HFF-Myc (cell line): ENCODE data around the gene ITGA6.

Experiments used
- DNase-seq: peaks from one replicate; pipeline ENCODE4 v3.0.0-alpha.2; 2011; ENCODE audit warnings: low read depth; ENCODE audit errors: extremely low read depth
- H3K4me3 ChIP-seq: replicated peaks from 2 replicates; pipeline ENCODE4 v1.5.1; 2011; ENCODE audit warnings: low read depth, mild to moderate bottlenecking, control low read depth, low read length
- CTCF ChIP-seq: IDR thresholded peaks from 2 replicates; pipeline ENCODE4 v1.5.1; 2012; ENCODE audit warnings: mild to moderate bottlenecking, low read depth, low read length, control low read depth; ENCODE audit errors: missing control alignments

The ITGA6 gene

GRCh38 chr2:172433144-172433543 is 5.8 kb downstream of the ITGA6 start:
- H3K4me3 ChIP-seq: no peak overlapping the region
- TF ChIP-seq CTCF: no peak
- DNase-seq: no peak

GRCh38 chr2:172434821-172435605 is 7.6 kb downstream of the ITGA6 start:
- H3K4me3 ChIP-seq: no peak overlapping the region
- DNase-seq: no peak
- TF ChIP-seq CTCF: no peak

- no peak for DNase-seq
- H3K4me3 ChIP-seq: no peak overlapping the region
- TF ChIP-seq CTCF: no peak
These were observed 8.2 kb downstream of the ITGA6 start for GRCh38 chr2:172435606-172435911.

GRCh38 chr2:172436889-172437288 is 9.5 kb downstream of the ITGA6 start:
- no peak for TF ChIP-seq CTCF
- H3K4me3 ChIP-seq: no peak overlapping the region
- no peak for DNase-seq

- TF ChIP-seq CTCF: no peak
- no peak for DNase-seq
- no peak overlapping the region for H3K4me3 ChIP-seq
These were observed 10.3 kb downstream of the ITGA6 start for GRCh38 chr2:172437419-172438341.

- no peak overlapping the region for H3K4me3 ChIP-seq
- no peak for DNase-seq
- no peak for TF ChIP-seq CTCF
These were observed 11.5 kb downstream of the ITGA6 start for GRCh38 chr2:172438741-172439508.
